ENCODE measurements around the gene BRD1. TPM values are rescaled to one million over a fixed set of nuclear protein-coding genes. Genes with fewer than 3 reads are reported as not detected.

Gene BRD1
- total and polyA plus RNA-seq, 8 donors, result 10.0 to 92.4 (median 30.4) TPM

DNA sequence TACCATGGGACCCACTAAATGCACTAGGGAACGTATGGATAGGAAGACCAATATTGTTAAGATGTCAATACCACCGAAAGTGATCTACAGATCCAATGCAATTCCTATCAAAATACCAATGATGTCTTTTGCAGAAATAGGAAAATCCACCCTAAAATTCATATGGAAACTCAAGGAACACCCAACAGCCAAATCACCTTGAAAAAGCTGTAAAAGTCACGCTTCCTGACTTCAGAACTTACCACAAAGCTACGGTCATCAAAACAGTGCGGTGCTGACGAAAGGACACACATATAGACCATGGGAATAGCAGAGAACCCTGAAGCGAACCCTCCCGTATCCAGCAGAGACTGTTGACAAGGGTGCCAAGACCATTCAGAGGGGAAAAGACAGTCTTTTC, 20.5 kb downstream of the BRD1 start:
- WGBS, 5 donors, result 91 to 99% (median 97%) methylated on average over 8 of the region's 8 CpGs
- no peak for TF ChIP-seq POLR2AphosphoS5 (IDR thresholded peaks at IDR 0.05)
- no peak for TF ChIP-seq POLR2A (IDR thresholded peaks at IDR 0.05)
- no peak for TF ChIP-seq EP300 (IDR thresholded peaks at IDR 0.05)
- TF ChIP-seq CTCF (IDR thresholded peaks at IDR 0.05), result no peak
- intact Hi-C loops (cut with DNase I; ENCODE audit: low total_unique reads), result no loop called here

GRCh38 chr22:49803737-49804375, 23.8 kb downstream of the BRD1 start:
- DNase-seq, result no peak
- no peak for TF ChIP-seq POLR2A (IDR thresholded peaks at IDR 0.05)
- TF ChIP-seq POLR2AphosphoS5 (IDR thresholded peaks at IDR 0.05), result no peak
- TF ChIP-seq EP300 (IDR thresholded peaks at IDR 0.05), result no peak
- 88 to 93% (median 91%) methylated on average over 21 to 28 of the region's 28 CpGs for WGBS, 5 donors
- Histone ChIP-seq H3K4me1 (peaks cover 24 to 82% (median 44%) of the 10 kb centered on the region in 4 donors), H3K9me3 (no peaks in the 10 kb centered on the region), H3K27me3 (no peaks in the 10 kb centered on the region), H3K36me3 (peaks cover 16 to 72% (median 57%) of the 10 kb centered on the region in 4 donors), H3K4me3 (no peak overlapping the region), H3K27ac (no peak overlapping the region)
- intact Hi-C loops (cut with DNase I; ENCODE audit: low total_unique reads), result no loop called here

More for the DNA sequence above, 20.5 kb downstream of the BRD1 start:
- H3K27me3 ChIP-seq, result no peaks in the 10 kb centered on the region
- H3K4me3 ChIP-seq, result no peak overlapping the region
- no peak for DNase-seq
- H3K36me3 ChIP-seq, result peaks cover 14 to 46% (median 29%) of the 10 kb centered on the region in 4 donors
- H3K4me1 ChIP-seq, result peaks cover 19 to 82% (median 52%) of the 10 kb centered on the region in 4 donors
- no peak overlapping the region for H3K27ac ChIP-seq
- H3K9me3 ChIP-seq, result no peaks in the 10 kb centered on the region

GRCh38 chr22:49803134-49803533, 24.5 kb downstream of the BRD1 start:
- Histone ChIP-seq H3K27me3 (no peaks in the 10 kb centered on the region), H3K4me3 (no peak overlapping the region), H3K36me3 (peaks cover 23 to 79% (median 65%) of the 10 kb centered on the region in 4 donors), H3K4me1 (peaks cover 21 to 75% (median 36%) of the 10 kb centered on the region in 4 donors), H3K27ac (no peak overlapping the region), H3K9me3 (no peaks in the 10 kb centered on the region)
- no peak for DNase-seq
- WGBS, 5 donors, result 90 to 92% (median 92%) methylated on average over 10 to 18 of the region's 18 CpGs
- TF ChIP-seq CTCF (IDR thresholded peaks at IDR 0.05) (no peak), POLR2A (IDR thresholded peaks at IDR 0.05) (no peak), EP300 (IDR thresholded peaks at IDR 0.05) (no peak), POLR2AphosphoS5 (IDR thresholded peaks at IDR 0.05) (no peak)
- intact Hi-C loops (cut with DNase I; ENCODE audit: low total_unique reads), result no loop called here

GRCh38 chr22:49801391-49802060, 26.1 kb downstream of the BRD1 start:
- TF ChIP-seq POLR2AphosphoS5 (IDR thresholded peaks at IDR 0.05) (no peak), EP300 (IDR thresholded peaks at IDR 0.05) (no peak), POLR2A (IDR thresholded peaks at IDR 0.05) (no peak), CTCF (IDR thresholded peaks at IDR 0.05) (no peak)
- DNase-seq, result no peak
- peaks cover 16 to 61% (median 30%) of the 10 kb centered on the region in 4 donors for H3K4me1 ChIP-seq
- H3K27ac ChIP-seq, result no peak overlapping the region
- peaks cover 39 to 93% (median 81%) of the 10 kb centered on the region in 4 donors for H3K36me3 ChIP-seq
- WGBS, 5 donors, result 69 to 85% (median 76%) methylated on average over 18 of the region's 18 CpGs
- H3K27me3 ChIP-seq, result no peaks in the 10 kb centered on the region
- no peak overlapping the region for H3K4me3 ChIP-seq
- H3K9me3 ChIP-seq, result no peaks in the 10 kb centered on the region
- intact Hi-C loops (cut with DNase I; ENCODE audit: low total_unique reads), result no loop called here
